Measurements from ENCODE around the gene PTPRM. TPM values are rescaled to one million over a fixed set of nuclear protein-coding genes. Genes with fewer than 3 reads are reported as not detected.

The PTPRM gene
- total and polyA plus RNA-seq, 2 donors = 60.9 to 112 TPM

GRCh38 chr18:7919565-7919964 lies 352.4 kb downstream of the PTPRM start:
- Histone ChIP-seq H3K36me3 (ENCODE audit: insufficient read depth) (no peaks in the 10 kb centered on the region), H3K27ac (ENCODE audit: low read depth) (no peak overlapping the region)
- 95% methylated on average over 2 of the region's 2 CpGs for WGBS

GRCh38 chr18:7921938-7922587 lies 354.9 kb downstream of the PTPRM start:
- Histone ChIP-seq H3K4me1 (ENCODE audit: insufficient read depth) (no peaks in the 10 kb centered on the region), H3K36me3 (ENCODE audit: insufficient read depth) (no peaks in the 10 kb centered on the region), H3K27ac (ENCODE audit: low read depth) (no peak overlapping the region), H3K4me3 (ENCODE audit: low read depth, low read length) (no peak overlapping the region)
- no peak for DNase-seq (ENCODE audit: extremely low spot score)
- 71% methylated on average over 3 of the region's 3 CpGs for WGBS

More at GRCh38 chr18:7919565-7919964, 352.4 kb downstream of the PTPRM start:
- H3K4me3 ChIP-seq (ENCODE audit: low read depth, low read length) = no peak overlapping the region
- H3K4me1 ChIP-seq (ENCODE audit: insufficient read depth) = no peaks in the 10 kb centered on the region
- no peak for DNase-seq (ENCODE audit: extremely low spot score)

DNA sequence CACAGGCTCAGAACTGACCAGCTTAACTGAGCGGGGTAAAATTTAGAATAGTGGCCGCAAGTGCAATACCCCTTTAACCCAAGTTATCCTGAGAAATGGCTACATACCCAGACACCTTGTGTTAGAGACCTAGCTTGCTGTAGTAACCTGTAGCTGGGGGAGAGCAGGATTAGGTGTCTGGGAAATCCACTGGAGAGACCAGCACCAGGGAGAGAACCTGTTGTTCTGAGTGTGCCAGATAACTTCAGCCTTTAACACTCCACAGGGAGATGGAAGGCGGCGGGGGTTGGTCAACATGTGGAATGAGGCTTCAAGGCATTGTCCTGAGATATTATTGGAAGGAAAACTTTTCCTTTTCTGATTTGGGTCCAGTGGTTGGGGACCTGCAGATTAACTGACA lies 356.0 kb downstream of the PTPRM start:
- H3K36me3 ChIP-seq (ENCODE audit: insufficient read depth) = no peaks in the 10 kb centered on the region
- no peak overlapping the region for H3K4me3 ChIP-seq (ENCODE audit: low read depth, low read length)
- DNase-seq (ENCODE audit: extremely low spot score) = no peak
- H3K27ac ChIP-seq (ENCODE audit: low read depth) = no peak overlapping the region
- WGBS = 95% methylated on average over 4 of the region's 4 CpGs
- H3K4me1 ChIP-seq (ENCODE audit: insufficient read depth) = no peaks in the 10 kb centered on the region

- WGBS = 85% methylated on average over 5 of the region's 5 CpGs
- no peak overlapping the region for H3K27ac ChIP-seq (ENCODE audit: low read depth)
- H3K4me3 ChIP-seq (ENCODE audit: low read depth, low read length) = no peak overlapping the region
- no peaks in the 10 kb centered on the region for H3K4me1 ChIP-seq (ENCODE audit: insufficient read depth)
- no peaks in the 10 kb centered on the region for H3K36me3 ChIP-seq (ENCODE audit: insufficient read depth)
- DNase-seq (ENCODE audit: extremely low spot score) = no peak
Observed at GRCh38 chr18:7924616-7925015, 357.5 kb downstream of the PTPRM start.

GRCh38 chr18:7926526-7926925 lies 359.4 kb downstream of the PTPRM start:
- Histone ChIP-seq H3K36me3 (ENCODE audit: insufficient read depth) (no peaks in the 10 kb centered on the region), H3K27ac (ENCODE audit: low read depth) (no peak overlapping the region), H3K4me3 (ENCODE audit: low read depth, low read length) (no peak overlapping the region), H3K4me1 (ENCODE audit: insufficient read depth) (no peaks in the 10 kb centered on the region)
- WGBS = 81% methylated on average over 4 of the region's 4 CpGs
- no peak for DNase-seq (ENCODE audit: extremely low spot score)

- no peaks in the 10 kb centered on the region for H3K36me3 ChIP-seq (ENCODE audit: insufficient read depth)
- DNase-seq (ENCODE audit: extremely low spot score) = no peak
- H3K4me3 ChIP-seq (ENCODE audit: low read depth, low read length) = no peak overlapping the region
- H3K4me1 ChIP-seq (ENCODE audit: insufficient read depth) = no peaks in the 10 kb centered on the region
- no peak overlapping the region for H3K27ac ChIP-seq (ENCODE audit: low read depth)
- WGBS = 66% methylated on average over 2 of the region's 2 CpGs
Observed at GRCh38 chr18:7927119-7927518, 360.0 kb downstream of the PTPRM start.

- Histone ChIP-seq H3K4me3 (ENCODE audit: low read depth, low read length) (no peak overlapping the region), H3K4me1 (ENCODE audit: insufficient read depth) (no peaks in the 10 kb centered on the region), H3K27ac (ENCODE audit: low read depth) (no peak overlapping the region), H3K36me3 (ENCODE audit: insufficient read depth) (no peaks in the 10 kb centered on the region)
- no peak for DNase-seq (ENCODE audit: extremely low spot score)
- WGBS = 80% methylated on average over 3 of the region's 3 CpGs
Observed at GRCh38 chr18:7931763-7932162, 364.6 kb downstream of the PTPRM start.

DNA sequence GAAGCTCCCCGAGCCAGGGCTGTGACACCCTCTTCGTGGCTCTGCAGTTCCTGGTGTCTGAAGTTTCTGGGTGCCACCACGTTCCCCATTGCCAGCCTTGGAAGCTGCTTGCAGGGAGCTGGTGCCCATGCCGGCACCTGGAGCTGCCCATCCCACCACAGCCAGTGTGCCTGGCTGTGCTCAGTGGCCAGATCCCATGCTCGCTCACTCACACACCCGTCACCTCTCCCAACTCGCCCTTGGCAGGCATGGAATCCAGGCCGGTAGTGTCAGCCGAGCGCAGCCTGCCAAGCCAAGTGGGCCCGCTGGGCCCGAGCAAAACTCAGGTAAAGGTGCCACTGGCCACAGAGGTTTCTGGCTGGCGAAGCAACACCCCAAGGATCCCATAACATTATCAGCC lies 370.2 kb downstream of the PTPRM start:
- Histone ChIP-seq H3K4me3 (ENCODE audit: low read depth, low read length) (no peak overlapping the region), H3K27ac (ENCODE audit: low read depth) (no peak overlapping the region), H3K36me3 (ENCODE audit: insufficient read depth) (no peaks in the 10 kb centered on the region), H3K4me1 (ENCODE audit: insufficient read depth) (no peaks in the 10 kb centered on the region)
- no peak for DNase-seq (ENCODE audit: extremely low spot score)
- 91% methylated on average over 13 of the region's 13 CpGs for WGBS

GRCh38 chr18:7939521-7939920 lies 372.4 kb downstream of the PTPRM start:
- no peaks in the 10 kb centered on the region for H3K4me1 ChIP-seq (ENCODE audit: insufficient read depth)
- no peak overlapping the region for H3K27ac ChIP-seq (ENCODE audit: low read depth)
- no peaks in the 10 kb centered on the region for H3K36me3 ChIP-seq (ENCODE audit: insufficient read depth)
- DNase-seq (ENCODE audit: extremely low spot score) = no peak
- H3K4me3 ChIP-seq (ENCODE audit: low read depth, low read length) = no peak overlapping the region
- WGBS = 95% methylated on average over 5 of the region's 5 CpGs

DNA sequence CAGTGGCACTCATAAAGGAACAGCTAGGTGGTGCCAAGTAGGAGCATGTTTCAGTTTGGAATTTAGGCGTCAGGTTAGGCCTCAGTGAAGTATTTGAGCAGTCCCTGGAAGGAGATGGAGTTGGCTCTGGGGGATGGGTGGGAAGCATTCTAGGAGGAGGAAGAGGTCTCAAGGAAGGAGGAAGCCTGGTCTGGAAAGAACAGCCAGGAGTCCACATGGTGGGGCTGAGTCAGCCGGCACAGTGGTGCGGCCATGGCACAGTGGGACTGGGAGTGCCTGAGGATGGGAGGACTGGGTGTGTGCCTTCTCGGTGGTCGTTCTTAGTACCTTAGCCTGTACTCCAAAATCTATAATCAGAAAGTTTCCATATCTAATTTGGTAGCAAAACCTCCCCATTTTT lies 373.3 kb downstream of the PTPRM start:
- Histone ChIP-seq H3K36me3 (ENCODE audit: insufficient read depth) (no peaks in the 10 kb centered on the region), H3K27ac (ENCODE audit: low read depth) (no peak overlapping the region), H3K4me3 (ENCODE audit: low read depth, low read length) (no peak overlapping the region), H3K4me1 (ENCODE audit: insufficient read depth) (no peaks in the 10 kb centered on the region)
- 94% methylated on average over 5 of the region's 5 CpGs for WGBS
- DNase-seq (ENCODE audit: extremely low spot score) = no peak

GRCh38 chr18:7940971-7941370 lies 373.9 kb downstream of the PTPRM start:
- Histone ChIP-seq H3K27ac (ENCODE audit: low read depth) (no peak overlapping the region), H3K36me3 (ENCODE audit: insufficient read depth) (no peaks in the 10 kb centered on the region), H3K4me1 (ENCODE audit: insufficient read depth) (no peaks in the 10 kb centered on the region), H3K4me3 (ENCODE audit: low read depth, low read length) (no peak overlapping the region)
- WGBS = 84% methylated on average over 4 of the region's 4 CpGs
- DNase-seq (ENCODE audit: extremely low spot score) = no peak

DNA sequence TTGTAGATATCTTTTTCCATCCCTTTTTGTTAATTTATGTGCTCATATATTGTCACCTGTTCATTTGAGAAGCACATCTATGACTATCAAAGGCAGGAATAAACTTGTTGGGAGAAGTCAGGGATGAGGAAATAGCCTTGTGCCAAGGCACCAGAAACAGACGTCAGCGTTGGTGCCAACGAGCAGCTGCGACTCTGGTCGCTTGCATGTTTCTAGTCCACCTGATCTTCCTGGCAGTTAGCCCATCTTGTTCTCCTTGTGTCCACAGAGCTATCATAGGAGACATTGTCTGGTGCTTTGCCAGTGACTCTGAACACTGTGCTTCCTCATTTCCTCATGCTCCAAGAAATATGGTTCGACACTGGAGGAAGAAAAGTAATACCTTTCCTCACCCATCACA lies 374.4 kb downstream of the PTPRM start:
- DNase-seq (ENCODE audit: extremely low spot score) = peak; percentile 66
- no peak overlapping the region for H3K4me3 ChIP-seq (ENCODE audit: low read depth, low read length)
- no peak overlapping the region for H3K27ac ChIP-seq (ENCODE audit: low read depth)
- H3K36me3 ChIP-seq (ENCODE audit: insufficient read depth) = no peaks in the 10 kb centered on the region
- H3K4me1 ChIP-seq (ENCODE audit: insufficient read depth) = no peaks in the 10 kb centered on the region
- WGBS = 71% methylated on average over 6 of the region's 6 CpGs

DNA sequence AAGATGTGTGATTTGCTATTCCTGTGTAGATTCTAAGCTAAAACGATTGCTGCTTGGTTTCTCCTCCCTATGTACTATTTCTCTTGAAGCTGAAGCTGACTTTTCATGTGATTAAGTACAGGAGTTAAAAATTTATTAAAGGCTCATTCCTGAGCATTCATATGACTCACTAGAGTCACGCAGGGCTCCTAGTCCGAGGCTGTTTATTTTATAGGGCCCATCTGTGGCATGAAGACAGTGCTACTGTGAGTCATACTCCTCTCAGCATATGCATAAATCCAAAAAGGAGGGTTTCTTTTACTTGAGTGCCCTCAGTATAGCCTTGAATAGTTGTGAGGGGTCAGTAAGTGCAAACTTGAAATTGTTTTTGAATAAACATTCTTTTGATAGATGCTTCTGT lies 378.8 kb downstream of the PTPRM start:
- DNase-seq (ENCODE audit: extremely low spot score) = no peak
- H3K36me3 ChIP-seq (ENCODE audit: insufficient read depth) = no peaks in the 10 kb centered on the region
- WGBS = 24% methylated on average over 3 of the region's 3 CpGs

DNA sequence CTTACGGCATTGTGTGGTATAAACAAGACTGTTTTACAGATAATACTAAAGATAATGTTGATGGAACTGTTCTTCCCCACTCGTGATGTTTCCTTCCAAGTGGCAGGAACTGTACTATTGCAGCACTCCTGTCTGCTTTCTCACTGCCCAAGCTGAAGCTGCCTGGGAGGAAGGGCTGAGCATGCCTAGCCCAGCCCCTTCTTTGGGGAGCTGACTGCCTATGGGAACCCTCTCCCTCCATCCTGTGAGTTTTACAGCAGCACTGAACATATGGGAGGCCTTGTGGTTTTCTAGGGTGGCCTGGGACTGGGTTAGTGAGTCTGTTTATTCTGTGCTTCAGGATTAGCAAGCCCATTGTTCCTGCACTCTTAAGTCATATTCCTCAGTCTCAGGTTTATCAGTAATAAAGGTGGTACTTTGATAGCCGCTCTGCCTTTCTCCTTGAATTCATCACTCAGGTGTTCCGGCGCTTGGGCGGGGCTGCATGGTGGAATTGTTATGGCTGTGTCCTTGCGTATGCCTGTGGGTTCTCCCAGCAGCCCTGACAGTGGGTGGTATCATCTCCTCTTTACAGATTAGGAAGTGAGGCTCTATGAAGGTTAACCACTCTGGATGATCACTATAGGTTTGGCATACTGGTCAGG lies 379.7 kb downstream of the PTPRM start:
- WGBS = 81% methylated on average over 7 of the region's 7 CpGs
- Histone ChIP-seq H3K36me3 (ENCODE audit: insufficient read depth) (no peaks in the 10 kb centered on the region), H3K4me1 (ENCODE audit: insufficient read depth) (no peaks in the 10 kb centered on the region), H3K4me3 (ENCODE audit: low read depth, low read length) (no peak overlapping the region), H3K27ac (ENCODE audit: low read depth) (peak overlapping the region; percentile 74)
- DNase-seq (ENCODE audit: extremely low spot score) = no peak

More for the DNA sequence above, 378.8 kb downstream of the PTPRM start:
- no peak overlapping the region for H3K27ac ChIP-seq (ENCODE audit: low read depth)
- no peaks in the 10 kb centered on the region for H3K4me1 ChIP-seq (ENCODE audit: insufficient read depth)
- no peak overlapping the region for H3K4me3 ChIP-seq (ENCODE audit: low read depth, low read length)

Data from urinary bladder (tissue), 4 donors.